ENCODE results near the gene PTPN12. TPM values are rescaled to one million over a fixed set of nuclear protein-coding genes. Genes with fewer than 3 reads are reported as not detected.
A peak's percentile ranks its signal among the peaks of the same experiment; 100 is the strongest.

PTPN12 gene
- total and polyA plus RNA-seq, 2 of the 4 experiments (the other 2 are of a cell fraction): 24.7 to 31.0 TPM

- no peak overlapping the region for H2BK20ac ChIP-seq (ENCODE audit: low read depth, low read length)
- peaks cover 13% of the 10 kb centered on the region for H3K9me1 ChIP-seq (ENCODE audit: insufficient read depth, low read length)
- H4K91ac ChIP-seq (ENCODE audit: insufficient read depth, low read depth, low read length): no peak overlapping the region
- H3K56ac ChIP-seq (ENCODE audit: extremely low read depth, insufficient read depth, low read length): no peak overlapping the region
- CTCF ChIA-PET: no interaction called here
- H3K27ac ChIP-seq (ENCODE audit: insufficient read depth, low read length): no peak overlapping the region
- H4K8ac ChIP-seq (ENCODE audit: low read depth in 2 of 2, low read length in 2 of 2): peak overlapping the region in 1 of 2 experiments; percentile 1; a peak in 1 of 4 replicates
- H2AK9ac ChIP-seq (replicated peaks; ENCODE audit: low read depth, low read length, poor library complexity): no peak overlapping the region
- H3K36me3 ChIP-seq (ENCODE audit: control insufficient read depth, insufficient read depth, low read length): peaks cover 38% of the 10 kb centered on the region
- no peak overlapping the region for H3K9ac ChIP-seq (ENCODE audit: low read depth, low read length)
- in situ Hi-C loops (cut with MboI; ENCODE audit: low sequenced_read_pairs) (no loop called here), intact Hi-C loops (cut with micrococcal nuclease) (no loop called here), dilution Hi-C loops (cut with HindIII; ENCODE audit: low sequenced_read_pairs, unreplicated experiment) (no loop called here)
- H3K4me1 ChIP-seq (ENCODE audit: control insufficient read depth, insufficient read depth, low read length): peaks cover 8% of the 10 kb centered on the region
- no peak overlapping the region for H4K5ac ChIP-seq (ENCODE audit: low read depth, low read length)
- no peaks in the 10 kb centered on the region for H3K9me3 ChIP-seq (ENCODE audit: control insufficient read depth, insufficient read depth, low read length)
- peak overlapping the region; percentile 58; the same call in 1 of the 2 replicates for H3K23ac ChIP-seq (ENCODE audit: low read depth, low read length)
- peak overlapping the region; percentile 38; the same call in 1 of the 2 replicates for H3K4ac ChIP-seq (ENCODE audit: low read depth, low read length)
- no TSS peak for BruUV-seq (replicated peaks)
- 100% methylated on average over 1 of the region's 3 CpGs; no CpG with 5 or more reads in 1 of the 2 experiments for WGBS, 2 experiments (ENCODE audit: extremely low coverage in 2 of 2, insufficient read length in 1 of 2)
- DNase-seq: peak; percentile 69
- no peak overlapping the region for H2AFZ ChIP-seq (replicated peaks; ENCODE audit: low read length, poor library complexity)
- H2BK5ac ChIP-seq (ENCODE audit: low read depth, low read length, poor library complexity, severe bottlenecking): peak overlapping the region; percentile 61
- peak; percentile 61 for ATAC-seq (ENCODE audit: low read depth)
- no peaks in the 10 kb centered on the region for H3K27me3 ChIP-seq (ENCODE audit: control insufficient read depth, insufficient read depth, low read length)
- H3K14ac ChIP-seq (replicated peaks; ENCODE audit: low read depth, low read length): peak overlapping the region; percentile 67; the same call in 1 of the 2 replicates
- H4K20me1 ChIP-seq (ENCODE audit: insufficient read depth, low read length): peaks cover 36% of the 10 kb centered on the region
- peaks cover 30 to 60% of the 10 kb centered on the region in 2 experiments for H3K79me1 ChIP-seq (ENCODE audit: low read depth in 1 of 2, low read length in 2 of 2)
- no peak overlapping the region; the same call in 1 of the 2 replicates for H3K18ac ChIP-seq (ENCODE audit: low read depth, low read length)
- H3K4me2 ChIP-seq (ENCODE audit: low read depth, low read length): peak overlapping the region; percentile 59; the same call in 1 of the 2 replicates
- no peak overlapping the region for H2BK15ac ChIP-seq (ENCODE audit: low read depth, low read length)
- H3K4me3 ChIP-seq (ENCODE audit: insufficient read depth, low read depth, low read length): no peak overlapping the region
- no peak overlapping the region for H2AK5ac ChIP-seq (ENCODE audit: low read depth, low read length)
- no peak overlapping the region for H2BK120ac ChIP-seq (ENCODE audit: low read depth, low read length)
- POLR2A ChIA-PET (ENCODE audit: unreplicated experiment): no interaction called here
- TF ChIP-seq CEBPB (IDR thresholded peaks at IDR 0.05; ENCODE audit: low read depth, low read length) (no peak; the same call in 1 of the 2 replicates), SMC3 (IDR thresholded peaks at IDR 0.05; ENCODE audit: low read depth, low read length) (no peak), CTCF (conservative IDR thresholded peaks at IDR 0.05; ENCODE audit: low read depth, low read length) (0 out of 2 replicates have a peak, but pooled peaks have one; percentile 1), MXI1 (IDR thresholded peaks at IDR 0.05; ENCODE audit: borderline replicate concordance, low read depth, low read length) (no peak), MAFK (IDR thresholded peaks at IDR 0.05; ENCODE audit: low read depth, low read length) (no peak), BHLHE40 (IDR thresholded peaks at IDR 0.05; ENCODE audit: low read depth, low read length) (no peak), NFE2L2 (IDR thresholded peaks at IDR 0.05; ENCODE audit: low read depth, low read length) (peak; percentile 30; the same call in 1 of the 2 replicates), FOS (IDR thresholded peaks at IDR 0.05; ENCODE audit: low read depth, low read length) (no peak), USF2 (IDR thresholded peaks at IDR 0.05; ENCODE audit: low read depth, low read length) (no peak), CHD1 (IDR thresholded peaks at IDR 0.05; ENCODE audit: low read depth, low read length) (no peak), RFX5 (IDR thresholded peaks at IDR 0.05; ENCODE audit: low read depth, low read length) (no peak), RCOR1 (IDR thresholded peaks at IDR 0.05; ENCODE audit: insufficient replicate concordance, low read length) (no peak), ELK1 (IDR thresholded peaks at IDR 0.05; ENCODE audit: borderline replicate concordance, low read depth, low read length) (no peak), RAD21 (IDR thresholded peaks at IDR 0.05; ENCODE audit: low read length) (peak; percentile 7; the same call in 1 of the 2 replicates), POLR2A (IDR thresholded peaks at IDR 0.05; ENCODE audit: low read depth, low read length) (no peak)
Measured at GRCh38 chr7:77570330-77571011, 33.4 kb downstream of the PTPN12 start.

Data from IMR-90 (cell line).